ENCODE measurements around the gene PKNOX1.
"Not testable (repeated sequence)": the region's sequence is repeated elsewhere in the genome, so short reads cannot be mapped to it uniquely, and the experiment has no call there.

PKNOX1 gene

GRCh38 chr21:42951193-42951592 is 23.2 kb upstream of the PKNOX1 start:
- DNase-seq (ENCODE audit: low spot score) = not testable (repeated sequence)

DNA sequence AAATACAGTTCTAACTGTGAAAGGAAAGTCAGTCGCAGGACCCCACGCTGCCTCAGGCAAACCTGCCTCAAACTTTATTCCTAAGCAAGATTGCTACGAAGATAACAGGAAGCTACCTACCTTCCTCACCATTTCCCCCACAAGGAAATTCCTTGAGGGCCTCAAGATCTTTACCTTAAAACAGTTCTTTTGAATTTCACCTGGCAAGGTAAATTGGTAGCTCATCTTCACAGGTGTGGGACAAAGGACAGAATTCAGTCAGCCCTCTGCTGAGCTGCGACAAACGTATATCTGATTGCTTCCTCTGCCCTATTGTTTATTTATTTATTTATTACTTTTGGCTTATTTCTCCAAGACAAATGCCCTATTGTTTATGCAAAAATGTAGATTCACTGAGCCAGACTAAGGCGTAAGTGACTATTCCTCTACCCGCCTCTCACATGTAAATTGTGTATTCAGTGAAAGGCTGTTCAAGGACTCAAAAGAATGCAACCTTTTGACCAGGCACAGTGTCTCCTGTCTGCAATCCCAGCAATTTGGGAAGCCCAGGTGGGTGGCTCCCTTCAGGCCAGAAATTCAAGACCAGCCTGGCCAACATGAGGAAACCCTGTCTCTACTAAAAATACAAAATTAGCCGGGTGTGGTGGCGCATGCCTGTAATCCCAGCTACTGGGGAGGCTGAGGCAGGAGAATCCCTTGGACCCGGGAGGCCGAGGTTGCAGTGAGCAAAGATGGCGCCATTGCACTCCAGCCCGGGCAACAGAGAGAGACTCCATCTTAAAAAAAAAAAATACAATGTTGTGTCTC is 17.3 kb upstream of the PKNOX1 start:
- no peak for DNase-seq (ENCODE audit: low spot score)

DNA sequence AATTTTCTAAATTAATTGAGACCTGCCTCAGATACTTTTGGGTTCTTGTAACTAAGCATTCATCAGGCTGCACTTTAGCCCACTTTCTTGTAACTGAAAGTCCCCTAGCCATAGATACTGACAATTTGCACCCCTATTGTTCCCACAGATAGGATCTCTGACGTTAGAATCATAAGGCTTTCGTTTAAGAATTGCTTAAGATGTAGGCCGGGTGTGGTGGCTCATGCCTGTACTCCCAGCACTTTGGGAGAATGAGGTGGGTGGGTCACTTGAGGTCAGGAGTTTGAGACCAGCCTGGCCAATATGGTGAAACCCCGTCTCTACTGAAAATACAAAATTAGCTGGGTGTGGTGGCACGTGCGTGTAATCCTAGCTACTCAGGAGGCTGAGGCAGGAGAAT is 16.2 kb upstream of the PKNOX1 start:
- DNase-seq (ENCODE audit: low spot score) = not testable (repeated sequence)

- DNase-seq (ENCODE audit: low spot score) = no peak
These were observed 14.6 kb upstream of the PKNOX1 start for GRCh38 chr21:42959728-42960127.

GRCh38 chr21:42962380-42963007 is 11.9 kb upstream of the PKNOX1 start:
- no peak for DNase-seq (ENCODE audit: low spot score)

DNA sequence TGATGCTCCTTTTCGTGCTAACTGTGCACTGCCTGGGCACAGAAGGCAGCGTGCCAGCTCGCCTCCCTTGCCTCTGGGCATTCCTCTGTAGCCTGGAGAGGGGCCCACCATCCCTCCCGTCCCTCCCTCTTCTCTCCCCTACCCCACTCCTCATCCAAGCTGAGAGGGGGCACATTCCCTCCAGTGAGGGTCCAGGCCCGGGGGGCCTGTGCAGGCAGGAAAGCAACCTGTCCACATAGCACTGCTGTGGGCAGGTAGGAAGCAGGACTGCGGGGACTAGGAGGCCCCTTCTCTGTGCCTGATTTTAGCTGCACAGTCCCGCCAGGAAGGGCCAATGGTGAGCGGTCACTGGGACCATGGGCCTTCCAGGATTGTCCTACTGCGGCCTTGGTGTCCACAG is 10.3 kb upstream of the PKNOX1 start:
- no peak for DNase-seq (ENCODE audit: low spot score)

GRCh38 chr21:42964546-42965210 is 9.7 kb upstream of the PKNOX1 start:
- no peak for DNase-seq (ENCODE audit: low spot score)

GRCh38 chr21:42965211-42965560 is 9.2 kb upstream of the PKNOX1 start:
- DNase-seq (ENCODE audit: low spot score) = no peak

DNA sequence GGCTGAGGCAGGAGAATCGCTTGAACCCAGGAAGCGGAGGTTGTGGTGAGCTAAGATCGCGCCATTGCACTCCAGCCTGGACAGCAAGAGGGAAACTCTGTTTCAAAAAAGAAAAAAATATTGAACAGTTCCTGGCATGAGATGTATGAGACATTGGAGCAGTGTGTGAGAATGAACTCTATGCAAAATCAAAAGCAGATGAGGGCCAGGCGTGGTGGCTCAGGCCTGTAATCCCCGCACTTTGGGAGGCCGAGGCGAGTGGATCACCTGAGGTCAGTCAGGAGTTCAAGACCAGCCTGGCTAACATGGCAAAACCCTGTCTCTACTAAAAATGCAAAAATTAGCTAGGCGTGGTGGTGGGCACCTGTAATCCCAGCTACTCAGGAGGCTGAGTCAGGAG is 6.7 kb upstream of the PKNOX1 start:
- not testable (repeated sequence) for DNase-seq (ENCODE audit: low spot score)

DNA sequence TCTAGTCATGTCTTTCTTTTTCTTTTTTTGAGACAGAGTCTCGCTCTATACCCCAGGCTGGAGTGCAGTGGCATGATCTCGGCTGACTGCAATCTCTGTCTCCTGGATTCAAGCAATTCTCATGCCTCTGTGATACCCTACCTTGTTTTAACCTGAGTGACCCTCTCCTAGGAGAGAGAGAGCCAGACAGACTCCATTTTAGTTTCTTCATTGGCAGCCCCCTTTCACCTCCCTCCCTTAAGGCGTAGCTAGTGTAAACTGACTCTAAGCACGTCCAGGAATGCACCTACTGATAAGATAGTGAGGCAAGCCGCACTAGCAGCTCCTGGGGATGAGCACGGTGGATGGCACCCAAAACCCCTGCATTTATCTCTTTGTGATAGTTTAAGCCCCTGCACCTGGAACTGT is 5.2 kb upstream of the PKNOX1 start:
- no peak for DNase-seq (ENCODE audit: low spot score)

DNA sequence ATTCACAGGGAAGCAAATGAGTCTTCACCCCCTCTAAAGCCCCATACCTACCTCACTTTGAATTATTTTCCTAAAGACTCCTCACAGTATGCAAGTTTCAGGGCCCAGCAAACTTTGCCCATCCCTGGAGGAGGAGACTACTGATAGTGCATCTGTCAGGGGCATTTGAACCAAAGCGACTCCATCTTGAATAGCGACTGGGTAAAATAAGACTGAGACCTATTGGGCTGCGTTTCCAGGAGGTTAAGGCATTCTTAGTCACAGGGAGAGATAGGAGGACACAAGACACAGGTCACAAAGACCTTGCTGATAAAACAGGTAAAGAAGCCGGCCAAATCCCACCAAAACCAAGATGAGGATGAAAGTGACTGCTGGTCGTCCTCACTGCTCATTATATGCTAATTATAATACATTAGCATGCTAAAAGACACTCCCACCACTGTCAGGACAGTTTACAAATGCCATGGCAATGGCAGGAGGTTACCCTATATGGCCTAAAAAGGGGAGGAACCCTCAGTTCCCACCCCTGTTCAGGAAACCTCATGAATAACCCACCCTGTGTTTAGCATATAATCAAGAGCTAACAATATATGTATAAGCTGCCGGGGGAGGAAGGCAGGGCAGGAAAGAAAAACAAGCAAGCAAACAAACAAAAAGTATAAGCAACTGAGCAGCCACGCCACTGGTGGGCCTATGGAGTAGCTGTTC is 3.3 kb upstream of the PKNOX1 start:
- no peak for DNase-seq (ENCODE audit: low spot score)

DNA sequence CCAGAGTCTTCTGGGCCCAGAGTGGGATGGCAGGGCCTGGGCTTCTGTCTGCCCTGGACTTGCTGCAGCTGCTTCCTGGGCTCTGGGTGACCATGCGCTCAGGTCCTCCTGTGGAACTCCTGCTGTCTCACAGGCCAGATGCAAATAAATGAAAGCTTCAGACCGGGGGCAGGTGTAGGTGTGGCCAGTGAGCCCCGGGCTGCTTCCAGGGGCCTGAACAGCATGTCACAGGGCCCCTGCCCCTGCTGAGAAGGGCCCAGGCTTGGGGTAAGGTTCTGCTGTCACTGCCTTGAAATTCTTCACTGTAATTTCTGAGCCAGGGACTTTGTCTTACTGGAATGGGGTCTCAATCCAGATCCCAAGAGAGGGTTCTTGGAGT is 2.5 kb upstream of the PKNOX1 start:
- DNase-seq (ENCODE audit: low spot score) = no peak

- DNase-seq (ENCODE audit: low spot score) = no peak
These were observed 912 bp upstream of the PKNOX1 start for GRCh38 chr21:42973309-42973990.

DNA sequence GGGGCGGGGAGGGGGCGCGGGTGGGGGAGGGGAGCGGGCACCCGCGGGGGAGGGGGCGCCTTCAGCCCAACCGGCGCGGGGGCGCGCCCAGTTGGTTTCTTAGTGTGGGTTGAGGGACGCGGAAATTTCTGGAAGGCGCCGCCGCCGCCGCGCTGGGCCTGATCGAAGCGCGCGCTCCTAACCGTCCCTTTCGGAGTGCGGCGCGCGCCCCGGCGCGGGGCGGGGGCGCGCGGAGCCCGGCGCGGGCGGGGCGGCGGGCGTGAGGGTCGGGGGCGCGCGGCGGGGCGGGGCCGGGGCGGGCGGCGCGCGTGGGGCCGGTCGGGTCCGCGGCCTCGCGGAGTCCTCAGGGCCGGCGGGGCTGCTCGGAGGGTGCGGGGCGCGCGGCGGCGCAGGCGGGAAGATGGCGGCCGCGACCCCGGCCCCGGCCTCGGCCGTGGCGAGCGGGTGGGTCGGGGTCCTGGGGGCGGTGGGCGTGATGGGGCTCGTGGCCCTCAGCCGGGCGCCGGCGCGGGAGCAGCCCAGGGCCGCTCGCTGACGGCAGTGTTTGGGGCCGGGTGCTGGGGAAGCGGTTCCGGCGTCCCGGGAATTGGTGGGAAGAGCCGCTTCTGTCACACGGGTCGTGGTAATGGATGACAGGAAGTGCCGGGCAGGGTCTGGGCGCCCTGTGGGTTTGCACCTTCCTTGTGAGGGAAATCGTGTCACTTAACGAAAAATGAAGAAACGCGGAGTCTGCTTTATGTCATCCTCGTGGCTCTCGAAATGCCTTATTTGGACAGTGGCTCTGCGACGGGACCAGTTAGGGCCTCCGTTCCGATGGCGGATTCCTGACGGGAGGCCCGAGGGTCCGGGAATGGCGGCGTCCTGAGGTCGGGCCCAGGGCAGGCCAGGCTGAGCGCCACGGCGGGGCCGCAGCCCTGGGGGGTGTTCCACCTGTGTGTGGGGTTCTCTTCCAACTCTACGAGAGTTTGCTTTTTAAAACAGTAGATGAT is 764 bp downstream of the PKNOX1 start:
- DNase-seq (ENCODE audit: low spot score) = peak; percentile 82

DNA sequence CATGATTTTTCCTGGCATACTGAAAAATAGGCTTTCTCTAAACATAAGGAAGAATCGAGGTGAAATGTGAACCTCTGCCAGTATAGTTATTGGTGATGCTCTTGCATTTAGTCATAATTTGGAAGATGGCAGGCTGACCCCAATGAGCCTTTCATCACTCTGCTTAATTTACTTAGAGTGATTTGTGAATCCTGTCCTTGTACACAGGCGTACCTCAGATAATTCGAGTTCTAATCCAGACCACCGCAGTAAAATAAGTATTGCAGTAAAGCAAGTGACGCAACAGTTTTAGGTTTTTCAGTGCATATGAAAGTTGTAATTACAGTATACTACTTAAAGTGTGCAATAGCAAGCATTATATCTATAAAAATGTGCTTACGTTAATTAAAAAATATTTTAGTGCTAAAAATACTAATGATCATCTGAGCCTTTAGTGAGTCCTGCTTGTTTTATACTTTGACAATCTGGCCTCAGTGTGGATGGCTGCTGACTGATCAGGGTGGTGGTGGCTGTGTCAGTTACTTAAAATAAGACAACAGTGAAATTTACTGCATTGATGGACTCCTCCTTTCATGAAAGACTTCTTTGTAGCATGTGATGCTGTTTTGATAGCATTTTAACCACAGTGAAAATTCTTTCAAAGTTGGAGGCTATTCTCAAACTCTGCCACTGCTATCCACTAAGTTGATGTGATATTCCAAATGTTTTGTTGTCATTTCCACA is 1.7 kb downstream of the PKNOX1 start:
- DNase-seq (ENCODE audit: low spot score) = no peak

- DNase-seq (ENCODE audit: low spot score) = no peak
These were observed 6.2 kb downstream of the PKNOX1 start for GRCh38 chr21:42980312-42981213.

GRCh38 chr21:42981214-42981523 is 6.8 kb downstream of the PKNOX1 start:
- DNase-seq (ENCODE audit: low spot score) = no peak

- no peak for DNase-seq (ENCODE audit: low spot score)
These were observed 7.5 kb downstream of the PKNOX1 start for GRCh38 chr21:42981862-42982261.

- DNase-seq (ENCODE audit: low spot score) = no peak
These were observed 8.7 kb downstream of the PKNOX1 start for GRCh38 chr21:42983103-42983502.
